ENCODE data around the gene FRK. TPM values are rescaled to one million over a fixed set of nuclear protein-coding genes. Genes with fewer than 3 reads are reported as not detected.

The FRK gene
- total RNA-seq, 2 experiments from 2014 or later: not detected

DNA sequence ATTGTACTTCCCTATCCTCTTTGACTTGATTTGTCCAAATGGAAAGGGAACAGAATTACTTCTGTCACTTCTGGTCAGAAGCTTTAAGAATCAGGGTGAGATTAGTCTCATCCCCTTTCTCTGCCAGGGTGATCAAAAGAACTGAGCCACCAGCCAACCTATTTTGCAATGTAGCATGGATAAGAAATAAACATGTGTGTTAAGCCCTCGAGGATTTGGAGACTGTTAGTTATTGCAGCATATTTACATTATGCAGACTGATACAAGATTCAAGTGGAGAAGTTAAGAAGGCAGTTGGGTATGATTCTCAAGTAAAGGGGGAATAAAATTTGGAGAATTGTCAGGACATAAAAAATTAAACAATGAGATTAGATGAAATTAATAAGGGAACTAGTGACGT lies 106.0 kb downstream of the FRK start:
- CTCF ChIA-PET: no interaction called here

DNA sequence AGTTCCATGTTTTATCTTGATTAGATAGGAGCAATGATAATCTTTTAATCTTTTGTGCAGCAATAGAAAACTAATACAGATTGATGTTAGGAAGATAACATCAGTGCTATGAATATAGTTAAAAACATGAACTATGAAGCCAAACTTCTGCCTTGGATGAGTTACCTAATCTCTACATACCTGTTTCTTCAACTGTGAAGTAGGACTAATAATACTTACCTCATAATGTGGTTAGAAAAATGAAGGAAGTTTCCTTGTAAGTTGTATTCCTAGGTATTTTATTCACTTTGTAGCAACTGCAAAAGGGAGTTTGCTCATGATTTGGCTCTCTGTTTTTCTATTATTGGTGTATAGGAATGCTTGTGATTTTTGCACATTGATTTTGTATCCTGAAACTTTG lies 111.9 kb downstream of the FRK start:
- Mint-ChIP-seq H3K9me3 (peaks cover 2% of the 10 kb centered on the region), H3K4me3 (no peak overlapping the region), H3K27me3 (no peaks in the 10 kb centered on the region), H3K27ac (no peak overlapping the region), H3K36me3 (ENCODE audit: low read depth) (no peaks in the 10 kb centered on the region), H3K4me1 (ENCODE audit: low read depth) (no peaks in the 10 kb centered on the region)
- TF ChIP-seq, protein P1, sequence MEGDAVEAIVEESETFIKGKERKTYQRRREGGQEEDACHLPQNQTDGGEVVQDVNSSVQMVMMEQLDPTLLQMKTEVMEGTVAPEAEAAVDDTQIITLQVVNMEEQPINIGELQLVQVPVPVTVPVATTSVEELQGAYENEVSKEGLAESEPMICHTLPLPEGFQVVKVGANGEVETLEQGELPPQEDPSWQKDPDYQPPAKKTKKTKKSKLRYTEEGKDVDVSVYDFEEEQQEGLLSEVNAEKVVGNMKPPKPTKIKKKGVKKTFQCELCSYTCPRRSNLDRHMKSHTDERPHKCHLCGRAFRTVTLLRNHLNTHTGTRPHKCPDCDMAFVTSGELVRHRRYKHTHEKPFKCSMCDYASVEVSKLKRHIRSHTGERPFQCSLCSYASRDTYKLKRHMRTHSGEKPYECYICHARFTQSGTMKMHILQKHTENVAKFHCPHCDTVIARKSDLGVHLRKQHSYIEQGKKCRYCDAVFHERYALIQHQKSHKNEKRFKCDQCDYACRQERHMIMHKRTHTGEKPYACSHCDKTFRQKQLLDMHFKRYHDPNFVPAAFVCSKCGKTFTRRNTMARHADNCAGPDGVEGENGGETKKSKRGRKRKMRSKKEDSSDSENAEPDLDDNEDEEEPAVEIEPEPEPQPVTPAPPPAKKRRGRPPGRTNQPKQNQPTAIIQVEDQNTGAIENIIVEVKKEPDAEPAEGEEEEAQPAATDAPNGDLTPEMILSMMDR (IDR thresholded peaks at IDR 0.05): no peak
- Histone ChIP-seq H3K4me3 (ENCODE audit: low read length) (no peak overlapping the region), H3K36me3 (ENCODE audit: insufficient read depth, low read length) (no peaks in the 10 kb centered on the region), H3K27ac (ENCODE audit: low read depth in 1 of 2, low read length in 2 of 2) (no peak overlapping the region), H3K27me3 (ENCODE audit: control insufficient read depth in 1 of 2, insufficient read depth in 2 of 2, low read length in 2 of 2) (no peaks in the 10 kb centered on the region), H3K4me1 (ENCODE audit: insufficient read depth, low read length) (no peaks in the 10 kb centered on the region), H3K9me3 (ENCODE audit: control insufficient read depth in 1 of 2, insufficient read depth in 1 of 2, low read length in 2 of 2) (peaks cover 0 to 5% of the 10 kb centered on the region in 2 experiments)
- POLR2A ChIA-PET: no interaction called here
- ATAC-seq (ENCODE audit: poor library complexity) (no peak), DNase-seq (no peak)
- intact Hi-C loops (cut with DNase I, micrococcal nuclease): no loop called here
- CTCF ChIA-PET: no interaction called here

More for the DNA sequence above, 106.0 kb downstream of the FRK start:
- no peaks in the 10 kb centered on the region for H3K27me3 ChIP-seq (ENCODE audit: control insufficient read depth in 1 of 2, insufficient read depth in 2 of 2, low read length in 2 of 2)
- Mint-ChIP-seq H3K27ac (no peak overlapping the region), H3K36me3 (ENCODE audit: low read depth) (no peaks in the 10 kb centered on the region), H3K4me3 (no peak overlapping the region), H3K9me3 (peaks cover 4% of the 10 kb centered on the region), H3K4me1 (ENCODE audit: low read depth) (no peaks in the 10 kb centered on the region), H3K27me3 (no peaks in the 10 kb centered on the region)
- H3K9me3 ChIP-seq (ENCODE audit: control insufficient read depth in 1 of 2, insufficient read depth in 1 of 2, low read length in 2 of 2): peaks cover 0 to 5% of the 10 kb centered on the region in 2 experiments
- H3K4me3 ChIP-seq (ENCODE audit: low read length): no peak overlapping the region
- TF ChIP-seq, protein P1 (IDR thresholded peaks at IDR 0.05): no peak
- intact Hi-C loops (cut with DNase I, micrococcal nuclease): no loop called here
- DNase-seq (no peak), ATAC-seq (ENCODE audit: poor library complexity) (no peak)
- POLR2A ChIA-PET: no interaction called here
- H3K36me3 ChIP-seq (ENCODE audit: insufficient read depth, low read length): no peaks in the 10 kb centered on the region
- H3K27ac ChIP-seq (ENCODE audit: low read depth in 1 of 2, low read length in 2 of 2): no peak overlapping the region
- no peaks in the 10 kb centered on the region for H3K4me1 ChIP-seq (ENCODE audit: insufficient read depth, low read length)

GRCh38 chr6:115947966-115948541 lies 112.6 kb downstream of the FRK start:
- ChIA-PET CTCF (no interaction called here), POLR2A (no interaction called here)
- Histone ChIP-seq H3K27me3 (ENCODE audit: control insufficient read depth in 1 of 2, insufficient read depth in 2 of 2, low read length in 2 of 2) (no peaks in the 10 kb centered on the region), H3K36me3 (ENCODE audit: insufficient read depth, low read length) (no peaks in the 10 kb centered on the region), H3K9me3 (ENCODE audit: control insufficient read depth in 1 of 2, insufficient read depth in 1 of 2, low read length in 2 of 2) (peaks cover 0 to under 1% of the 10 kb centered on the region in 2 experiments), H3K4me3 (ENCODE audit: low read length) (no peak overlapping the region), H3K4me1 (ENCODE audit: insufficient read depth, low read length) (no peaks in the 10 kb centered on the region), H3K27ac (ENCODE audit: low read depth in 1 of 2, low read length in 2 of 2) (no peak overlapping the region)
- ATAC-seq (ENCODE audit: poor library complexity) (no peak), DNase-seq (no peak)
- TF ChIP-seq, protein P1 (IDR thresholded peaks at IDR 0.05): no peak
- intact Hi-C loops (cut with DNase I, micrococcal nuclease): no loop called here
- Mint-ChIP-seq H3K27me3 (no peaks in the 10 kb centered on the region), H3K4me3 (no peak overlapping the region), H3K4me1 (ENCODE audit: low read depth) (no peaks in the 10 kb centered on the region), H3K9me3 (peaks cover 2% of the 10 kb centered on the region), H3K36me3 (ENCODE audit: low read depth) (no peaks in the 10 kb centered on the region), H3K27ac (no peak overlapping the region)
